Lower leg skin (tissue), 4 donors: Measurements from ENCODE around the gene TBX10. TPM values are rescaled to one million over a fixed set of nuclear protein-coding genes. Genes with fewer than 3 reads are reported as not detected.

Source experiments
- DNase-seq, 2 donors: peaks; one replicate each; pipeline ENCODE4 v3.0.0-alpha.2; 2019; ENCODE audit warnings: low spot score in 2 of 2
- H3K4me3 ChIP-seq: fragments of 200-600 bp; sonication (generic); 2 replicates; pipeline ENCODE4 v1.5.1; 2017; ENCODE audit warnings: mild to moderate bottlenecking, low read depth; ENCODE audit not compliant: poor library complexity, severe bottlenecking
- CTCF ChIP-seq, 3 donors: fragments of 450-650 bp; IDR thresholded peaks; one replicate each; pipeline ENCODE4 v1.5.1; 2016; ENCODE audit warnings: antibody characterized with exemption in 3 of 3, mild to moderate bottlenecking in 3 of 3, moderate library complexity in 2 of 3
- POLR2A ChIP-seq, 2 donors: fragments of 450-650 bp; IDR thresholded peaks; one replicate each; pipeline ENCODE4 v1.6.1; 2016 to 2017; ENCODE audit warnings: antibody characterized with exemption in 2 of 2, mild to moderate bottlenecking in 1 of 2, moderate library complexity in 1 of 2
- WGBS, 2 donors: methylation state at CpG; one replicate each; pipeline ENCODE4 v1.1.5; 2018; 5-methylcytosine and 5-hydroxymethylcytosine counted together
- intact Hi-C: fragments of 100-400 bp; cut with DNase I; formaldehyde crosslinking; loops from one replicate; pipeline ENCODE4 v1.15.0; 2023; ENCODE audit warnings: low total_unique reads
- total RNA-seq, 4 donors: library from RNA; depleted of rRNA; stranded (reverse); fragments of >200 nt; gene quantifications; one replicate each; pipeline ENCODE4 v1.1.0, GENCODE V29; 2016

TBX10 gene
- total RNA-seq, 4 donors from 2014 or later = not detected

DNA sequence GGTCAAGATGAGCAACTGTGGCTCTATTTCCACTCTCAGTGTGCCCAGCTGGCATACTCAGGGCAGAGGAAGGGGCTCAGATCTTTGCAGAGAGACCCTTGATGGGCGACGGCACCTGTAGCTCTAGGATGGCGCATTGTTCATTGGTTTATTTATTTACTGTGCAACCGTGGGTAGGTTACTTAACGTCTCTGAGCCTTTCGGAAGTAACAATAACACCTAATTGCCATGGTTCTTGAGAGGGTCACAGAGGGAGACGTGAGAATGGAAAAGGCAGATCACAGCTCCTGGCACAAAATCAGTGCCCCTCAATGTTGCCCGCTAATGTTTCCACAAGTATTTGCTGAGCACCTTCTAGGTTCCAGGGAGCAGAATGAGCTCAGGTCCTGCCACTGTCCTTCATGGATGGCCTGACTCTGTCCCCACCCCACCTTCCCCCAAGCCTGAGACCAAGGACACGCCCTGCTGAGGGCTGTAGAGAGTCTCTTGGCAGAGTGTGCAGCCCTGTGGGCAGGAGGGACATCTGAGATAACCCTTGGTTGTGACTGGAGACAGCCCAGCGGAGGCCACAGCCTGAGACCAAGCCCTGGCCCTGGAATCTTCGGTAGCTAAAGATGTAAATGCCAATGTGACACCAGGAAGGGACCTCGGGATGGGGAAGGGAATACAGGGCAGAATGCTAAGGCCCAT lies 35.6 kb upstream of the TBX10 start:
- DNase-seq = peak in 1 of 2 donors; percentile 61
- WGBS, 2 donors = 72 to 74% methylated on average over 12 of the region's 12 CpGs
- no peak overlapping the region for H3K4me3 ChIP-seq
- intact Hi-C loops = no loop called here
- no peak for TF ChIP-seq CTCF (IDR thresholded peaks at IDR 0.05)

DNA sequence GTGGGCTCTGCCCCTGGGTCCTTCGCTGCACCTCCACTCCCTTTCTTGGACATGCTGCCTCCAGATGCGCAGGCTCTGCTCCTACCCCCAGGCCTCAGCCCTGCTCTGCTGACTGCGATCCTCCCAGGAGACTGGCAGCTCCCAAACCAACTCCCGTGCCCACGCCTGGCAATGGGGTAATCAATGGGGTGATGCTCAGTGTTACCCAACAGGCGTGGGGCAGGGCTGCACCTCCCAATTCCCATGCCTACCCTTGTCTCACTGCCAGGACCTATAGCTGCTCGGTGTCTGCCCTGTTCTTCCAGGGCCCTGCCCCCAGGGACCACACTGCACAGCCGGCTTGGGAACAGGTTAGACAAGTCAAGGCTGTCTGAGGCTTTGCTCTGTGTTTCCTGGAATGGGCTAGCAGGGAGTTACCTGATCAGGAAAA lies 34.9 kb upstream of the TBX10 start, which contains the start of gene ALDH3B2:
Gene ALDH3B2, minus strand, starts transcription at position 182 of the 430 bp plus-strand sequence. CDS start 7,688 bp downstream, outside the sequence.
- peak; percentile 77 to 90 for DNase-seq
- WGBS, 2 donors = 29 to 36% methylated on average over 6 to 8 of the region's 8 CpGs

GRCh38 chr11:67673902-67674301 lies 34.3 kb upstream of the TBX10 start:
- no peak overlapping the region for H3K4me3 ChIP-seq
- WGBS, 2 donors = 29 to 34% methylated on average over 8 of the region's 8 CpGs
- DNase-seq = peak in 1 of 2 donors; percentile 80
- intact Hi-C loops = no loop called here
- TF ChIP-seq POLR2A (IDR thresholded peaks at IDR 0.05) (no peak), CTCF (IDR thresholded peaks at IDR 0.05) (no peak)

More for the DNA sequence above, 34.9 kb upstream of the TBX10 start, which contains the start of gene ALDH3B2:
- TF ChIP-seq CTCF (IDR thresholded peaks at IDR 0.05) (no peak), POLR2A (IDR thresholded peaks at IDR 0.05) (no peak)
- no peak within 1 kb of the TSS for H3K4me3 ChIP-seq
- intact Hi-C loops = no loop called here

DNA sequence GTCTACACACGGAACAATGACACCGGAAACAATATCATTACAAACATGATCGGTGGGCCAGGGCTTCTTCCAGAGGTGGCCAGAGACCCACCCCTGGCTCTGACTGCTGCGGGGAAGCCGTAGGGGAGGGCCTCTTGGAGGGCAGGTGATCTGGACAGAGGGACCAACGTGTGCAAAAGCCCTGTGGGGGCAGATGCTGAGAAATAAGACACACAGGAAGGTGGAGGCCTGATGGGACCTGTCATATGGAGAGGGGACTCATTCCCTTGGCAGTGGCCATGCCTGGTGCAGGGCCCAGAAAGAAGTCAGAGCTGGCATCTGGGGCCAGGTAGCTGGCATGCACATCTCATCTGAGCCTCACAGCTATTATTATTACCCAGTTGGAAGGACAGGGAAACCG lies 33.8 kb upstream of the TBX10 start:
- peak in 1 of 2 donors; percentile 82 for DNase-seq
- intact Hi-C loops = no loop called here
- no peak for TF ChIP-seq CTCF (IDR thresholded peaks at IDR 0.05)
- no peak for TF ChIP-seq POLR2A (IDR thresholded peaks at IDR 0.05)
- 70 to 77% methylated on average over 7 of the region's 7 CpGs for WGBS, 2 donors
- no peak overlapping the region for H3K4me3 ChIP-seq

- H3K4me3 ChIP-seq = no peak overlapping the region
- 44 to 46% methylated on average over 8 of the region's 8 CpGs for WGBS, 2 donors
- peak in 1 of 2 donors; percentile 72 for DNase-seq
- intact Hi-C loops = no loop called here
- no peak for TF ChIP-seq POLR2A (IDR thresholded peaks at IDR 0.05)
- TF ChIP-seq CTCF (IDR thresholded peaks at IDR 0.05) = no peak
Measured at GRCh38 chr11:67671211-67671520, 31.6 kb upstream of the TBX10 start.
